NB4 (cell line): ENCODE measurements around the gene POLR1G.

Source experiments
- CTCF ChIP-seq: IDR thresholded peaks from one replicate; pipeline ENCODE4 v1.5.1; 2012; ENCODE audit warnings: low read depth, low read length
- POLR2A ChIP-seq: IDR thresholded peaks from 2 replicates; pipeline ENCODE4 v1.6.1; 2011; ENCODE audit warnings: mild to moderate bottlenecking; ENCODE audit not compliant: insufficient read length; ENCODE audit errors: extremely low read depth

GRCh38 chr19:45413497-45413896 is 7.1 kb downstream of the POLR1G start:
- TF ChIP-seq POLR2A, result no peak
- TF ChIP-seq CTCF, result no peak
